ENCODE results near the gene FGFR3.

FGFR3 gene

DNA sequence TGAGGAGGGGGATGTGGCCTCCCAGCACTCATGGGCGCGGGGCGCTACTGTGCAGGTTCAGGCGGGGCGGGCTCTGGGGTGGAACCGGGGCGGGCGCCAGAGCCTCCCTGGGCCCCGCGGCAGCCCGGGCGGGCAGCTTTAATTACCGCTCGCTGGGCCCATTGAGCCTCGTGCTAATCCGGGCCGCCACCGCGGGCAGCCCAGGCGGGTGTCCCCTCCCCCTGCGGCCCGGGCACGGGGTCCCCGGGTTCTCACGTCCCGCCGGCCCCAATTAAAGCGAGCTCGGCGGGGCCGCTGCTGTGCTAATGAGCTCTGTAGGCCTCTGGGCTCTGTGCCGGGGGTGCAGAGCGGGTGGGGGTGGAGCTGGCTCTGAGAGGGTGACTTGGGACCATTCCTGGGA, 22.8 kb upstream of the FGFR3 start:
- DNase-seq (ENCODE audit: low read depth in 2 of 2), result no peak

GRCh38 chr4:1770791-1771231, 22.3 kb upstream of the FGFR3 start:
- no peak for DNase-seq (ENCODE audit: low read depth in 2 of 2)

- DNase-seq (ENCODE audit: low read depth in 2 of 2), result no peak
Measured at GRCh38 chr4:1771555-1772305, 21.4 kb upstream of the FGFR3 start.

DNA sequence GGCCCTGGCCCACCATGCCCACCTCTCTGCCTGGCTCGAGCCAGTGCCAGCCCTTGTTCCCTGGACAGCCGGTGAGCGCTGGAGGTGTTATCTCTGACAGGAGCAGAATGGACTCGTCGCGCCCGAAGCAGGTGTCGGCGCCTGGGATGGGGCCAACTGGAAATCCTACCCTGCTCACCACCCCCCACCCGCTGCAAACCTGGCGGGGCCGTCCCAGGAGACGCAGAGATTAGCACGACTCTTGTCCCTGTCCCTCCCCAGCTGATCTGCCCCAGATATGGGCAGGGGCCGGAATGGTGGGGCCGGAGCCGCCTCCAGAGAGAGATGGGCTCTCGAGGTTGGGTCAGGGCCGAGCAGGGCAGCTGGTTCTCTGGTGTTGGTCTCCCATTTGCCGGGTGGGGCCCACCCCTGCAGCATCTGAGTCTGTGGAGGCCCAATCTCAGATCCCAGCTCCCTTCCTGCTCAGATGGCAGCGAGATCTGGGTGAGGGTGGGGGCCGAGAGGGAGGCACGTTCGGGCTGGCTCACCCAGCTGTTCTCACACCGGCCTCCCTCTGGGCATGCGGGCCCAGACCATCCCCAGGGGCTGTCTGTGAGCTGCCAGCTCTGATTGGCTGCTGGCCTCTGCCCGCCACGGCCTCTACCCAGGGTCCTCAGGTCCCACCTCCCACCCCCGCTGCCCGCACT, 20.1 kb upstream of the FGFR3 start:
- no peak for DNase-seq (ENCODE audit: low read depth in 2 of 2)

DNA sequence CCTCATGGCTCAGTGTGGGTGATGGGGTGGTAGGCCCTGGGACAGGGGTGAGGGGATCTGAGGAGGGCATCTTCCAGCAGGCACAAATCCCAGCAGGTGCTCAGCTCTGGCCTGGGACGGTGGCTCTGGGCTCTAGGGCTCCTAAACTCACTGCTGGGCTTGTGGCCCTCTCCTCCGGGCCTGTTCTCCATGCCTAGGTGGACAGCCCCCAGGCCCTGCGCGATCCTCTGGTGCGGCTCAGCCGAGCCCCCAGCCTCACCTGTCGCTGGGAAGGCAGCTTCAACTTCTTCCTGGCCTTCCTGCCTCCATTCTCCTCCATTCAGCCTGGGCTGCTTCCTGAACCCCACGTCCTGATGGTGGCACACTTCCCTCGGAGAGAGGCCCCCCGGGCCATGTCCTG, 19.3 kb upstream of the FGFR3 start:
- DNase-seq (ENCODE audit: low read depth in 2 of 2), result no peak

- DNase-seq (ENCODE audit: low read depth in 2 of 2), result no peak
Measured at GRCh38 chr4:1775731-1776500, 17.2 kb upstream of the FGFR3 start.

- no peak for DNase-seq (ENCODE audit: low read depth in 2 of 2)
Measured at GRCh38 chr4:1776521-1777161, 16.5 kb upstream of the FGFR3 start.

DNA sequence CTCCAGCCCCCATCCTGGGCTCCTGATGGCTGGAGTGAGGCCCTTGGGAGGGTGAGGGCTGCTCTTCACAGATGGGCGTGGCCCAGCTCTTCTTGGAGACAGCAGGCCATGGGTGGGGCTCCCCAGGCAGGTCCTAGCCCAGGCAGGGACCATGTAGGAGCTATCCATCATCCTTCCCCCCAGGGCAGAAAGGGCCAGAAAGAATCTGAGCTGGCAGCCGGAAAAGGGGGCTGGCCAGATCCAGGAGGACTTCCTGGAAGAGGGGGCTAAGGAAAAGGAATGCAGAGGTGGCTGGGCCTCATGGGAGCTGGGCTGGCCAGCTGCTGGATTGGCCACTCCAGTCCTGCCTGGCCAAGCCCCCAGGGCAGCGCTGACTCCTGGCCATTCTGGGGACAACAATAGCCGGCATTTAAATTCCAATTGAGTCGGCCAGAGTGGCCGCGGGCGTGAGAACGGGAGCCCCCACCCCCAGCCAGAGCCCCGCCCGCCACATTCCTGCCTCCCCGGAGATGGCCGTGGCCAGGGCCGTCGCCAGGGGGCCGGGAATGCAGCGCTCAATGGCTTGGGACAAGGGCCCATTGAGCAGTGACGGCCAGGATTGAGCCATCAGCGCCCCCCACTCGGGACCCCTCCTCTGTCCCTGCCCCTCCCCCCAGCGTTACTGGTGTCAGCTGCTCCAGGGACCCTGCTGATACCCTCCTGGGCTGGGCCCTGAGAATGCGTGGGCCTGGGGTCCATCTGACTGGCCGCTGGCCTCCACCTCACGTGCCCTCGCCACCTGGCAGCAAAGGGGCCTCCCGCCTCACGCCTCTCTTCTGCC, 15.1 kb upstream of the FGFR3 start:
- DNase-seq (ENCODE audit: low read depth in 2 of 2), result no peak

- no peak for DNase-seq (ENCODE audit: low read depth in 2 of 2)
Measured at GRCh38 chr4:1778642-1779392, 14.3 kb upstream of the FGFR3 start.

DNA sequence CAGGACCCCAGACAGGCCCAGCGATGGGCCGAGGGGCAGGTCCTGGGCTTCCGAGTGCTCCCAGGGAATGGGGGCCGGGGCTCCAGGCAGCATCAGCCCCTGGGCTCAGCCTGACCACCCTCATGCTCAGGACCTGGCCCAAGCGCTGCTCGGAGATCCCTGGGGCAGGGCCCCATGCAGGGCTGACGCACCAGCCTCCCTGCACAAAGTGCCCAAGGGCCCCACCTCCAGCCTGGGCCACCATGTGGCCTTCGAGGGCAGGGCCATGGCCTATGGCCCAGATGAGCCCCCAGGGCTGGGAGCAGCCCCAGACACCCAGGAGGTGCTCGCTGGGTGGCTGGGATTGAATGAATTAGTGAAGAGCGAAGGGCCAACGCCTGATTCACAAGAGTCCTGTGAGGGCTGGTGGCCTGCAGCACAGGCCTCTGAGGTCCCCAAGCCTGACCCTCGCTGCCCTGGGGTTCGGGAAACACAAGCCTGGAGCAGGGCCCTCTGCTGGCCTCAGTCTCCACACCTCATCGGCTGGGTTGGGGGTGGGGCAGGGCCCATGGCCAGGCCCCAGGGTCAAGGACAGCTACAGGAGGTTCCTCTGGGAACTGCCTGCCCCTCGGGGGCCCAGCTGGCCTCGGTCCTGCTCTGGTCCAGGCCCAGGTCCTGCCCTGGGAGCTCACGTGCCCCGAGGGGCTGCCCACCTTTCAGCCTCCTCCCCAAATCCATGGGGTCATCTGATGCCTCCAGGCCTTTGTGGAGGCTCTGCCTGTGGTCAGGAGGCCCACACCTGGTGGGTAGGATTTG, 13.3 kb upstream of the FGFR3 start:
- no peak for DNase-seq (ENCODE audit: low read depth in 2 of 2)

GRCh38 chr4:1780435-1780834, 12.7 kb upstream of the FGFR3 start:
- DNase-seq (ENCODE audit: low read depth in 2 of 2), result no peak

DNA sequence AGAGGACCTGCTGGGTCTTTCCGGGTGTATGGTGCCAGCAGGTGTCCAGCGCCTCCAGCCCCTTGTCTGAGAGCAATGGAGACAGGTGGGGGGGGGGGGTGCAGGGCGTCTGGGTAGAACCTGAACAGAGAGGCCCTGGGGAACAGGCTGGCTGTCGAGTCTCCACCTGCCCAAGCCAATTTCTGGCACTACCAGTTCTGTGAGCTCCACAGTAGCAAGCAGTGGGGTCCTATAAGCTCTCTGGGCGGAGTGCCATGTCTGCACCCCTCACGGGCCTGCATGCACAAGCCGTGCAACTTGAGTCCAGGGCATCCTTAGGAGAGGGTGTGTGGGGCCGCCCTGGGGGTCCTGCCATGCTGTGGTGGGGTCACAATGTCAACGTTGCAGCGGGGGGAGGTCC, 10.1 kb upstream of the FGFR3 start:
- no peak for DNase-seq (ENCODE audit: low read depth in 2 of 2)

DNA sequence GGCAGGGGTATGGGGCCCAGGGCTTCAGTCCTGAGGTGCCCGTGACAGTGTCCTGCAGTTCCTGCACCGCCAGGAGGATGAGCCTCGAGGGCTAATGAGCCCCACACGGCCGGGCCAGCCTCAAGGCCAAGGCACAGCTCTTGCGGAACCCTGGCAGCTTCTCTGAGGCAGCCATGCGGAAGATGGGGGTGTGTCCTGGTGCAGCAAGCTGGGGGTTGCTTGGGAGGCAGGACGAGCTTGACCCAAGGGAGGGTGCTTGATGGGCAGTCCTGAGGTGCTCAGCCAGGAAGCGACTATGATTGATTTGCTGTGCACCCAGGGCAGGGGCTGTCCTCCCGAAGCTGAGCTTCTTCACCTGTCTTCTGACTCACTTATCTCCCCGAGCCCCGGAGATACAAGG, 9.1 kb upstream of the FGFR3 start:
- no peak for DNase-seq (ENCODE audit: low read depth in 2 of 2)

GRCh38 chr4:1784395-1784788, 8.7 kb upstream of the FGFR3 start:
- no peak for DNase-seq (ENCODE audit: low read depth in 2 of 2)

GRCh38 chr4:1784789-1785591, 8.1 kb upstream of the FGFR3 start:
- no peak for DNase-seq (ENCODE audit: low read depth in 2 of 2)

- DNase-seq (ENCODE audit: low read depth in 2 of 2), result no peak
Measured at GRCh38 chr4:1785592-1785991, 7.5 kb upstream of the FGFR3 start.

GRCh38 chr4:1786544-1787362, 6.3 kb upstream of the FGFR3 start:
- no peak for DNase-seq (ENCODE audit: low read depth in 2 of 2)
